Neural progenitor cell (in vitro differentiated cells): ENCODE data around the gene RMI2. TPM values are rescaled to one million over a fixed set of nuclear protein-coding genes. Genes with fewer than 3 reads are reported as not detected.
A peak's percentile ranks its signal among the peaks of the same experiment; 100 is the strongest.

Experiments used
- DNase-seq: peaks from one replicate; pipeline ENCODE4 v3.0.0-alpha.2; 2016; ENCODE audit warnings: low spot score
- H2AFZ ChIP-seq: fragments of 200-600 bp; sonication (generic); replicated peaks from 2 replicates; pipeline ENCODE4 v1.6.1; 2016; ENCODE audit warnings: antibody characterized with exemption
- H3F3A ChIP-seq: fragments of 200-600 bp; sonication (generic); 2 replicates; pipeline ENCODE4 v1.6.1; 2016; ENCODE audit warnings: antibody characterized with exemption, low read depth
- H3K27ac ChIP-seq: fragments of 200-600 bp; sonication (generic); 2 replicates; pipeline ENCODE4 v1.5.1; 2016; ENCODE audit warnings: mild to moderate bottlenecking
- H3K27me3 ChIP-seq: fragments of 200-600 bp; sonication (generic); 2 replicates; pipeline ENCODE4 v1.6.1; 2016; ENCODE audit warnings: mild to moderate bottlenecking, moderate library complexity
- H3K36me3 ChIP-seq: fragments of 200-600 bp; sonication (generic); 2 replicates; pipeline ENCODE4 v1.5.1; 2016
- H3K4me1 ChIP-seq: fragments of 200-600 bp; sonication (generic); 2 replicates; pipeline ENCODE4 v1.6.1; 2016; ENCODE audit warnings: mixed run types
- H3K4me2 ChIP-seq: fragments of 200-600 bp; sonication (generic); 2 replicates; pipeline ENCODE4 v1.6.1; 2016
- H3K4me3 ChIP-seq: fragments of 200-600 bp; sonication (generic); 2 replicates; pipeline ENCODE4 v1.5.1; 2016
- H3K79me2 ChIP-seq: fragments of 200-600 bp; sonication (generic); 2 replicates; pipeline ENCODE4 v1.6.1; 2016; ENCODE audit warnings: low read depth
- H3K9ac ChIP-seq: fragments of 200-600 bp; sonication (generic); 2 replicates; pipeline ENCODE4 v1.6.1; 2016
- H3K9me3 ChIP-seq: fragments of 200-600 bp; sonication (generic); 2 replicates; pipeline ENCODE4 v1.5.1; 2016; ENCODE audit warnings: low read depth
- H4K20me1 ChIP-seq: fragments of 200-600 bp; sonication (generic); 2 replicates; pipeline ENCODE4 v1.6.1; 2016; ENCODE audit warnings: low read depth
- H3K27ac Mint-ChIP-seq: 3 replicates; pipeline ENCODE4 v1.8.0; 2021; ENCODE audit warnings: mixed read lengths
- H3K27me3 Mint-ChIP-seq: 2 replicates; pipeline ENCODE4 v1.8.0; 2022; ENCODE audit warnings: low read depth, mild to moderate bottlenecking, inconsistent platforms, moderate library complexity, mixed read lengths; ENCODE audit not compliant: insufficient read depth
- H3K36me3 Mint-ChIP-seq: 3 replicates; pipeline ENCODE4 v1.8.0; 2021; ENCODE audit warnings: mixed read lengths
- H3K4me1 Mint-ChIP-seq: 3 replicates; pipeline ENCODE4 v1.8.0; 2021; ENCODE audit warnings: mixed read lengths
- H3K4me3 Mint-ChIP-seq: 3 replicates; pipeline ENCODE4 v1.8.0; 2021; ENCODE audit warnings: mild to moderate bottlenecking, moderate library complexity, mixed read lengths
- H3K9me3 Mint-ChIP-seq: 3 replicates; pipeline ENCODE4 v1.8.0; 2020; ENCODE audit warnings: mixed read lengths
- EZH2 ChIP-seq: fragments of 200-600 bp; sonication (generic); IDR thresholded peaks from 2 replicates; pipeline ENCODE4 v1.6.1; 2017; ENCODE audit warnings: antibody characterized with exemption, mild to moderate bottlenecking, moderate library complexity
- EZH2phosphoT487 ChIP-seq: fragments of 200-600 bp; sonication (generic); IDR thresholded peaks from 2 replicates; pipeline ENCODE4 v1.6.1; 2017; ENCODE audit warnings: antibody characterized with exemption
- microRNA-seq: library from miRNA; unstranded; fragments of <30 nt; microRNA quantifications from one replicate; pipeline ENCODE4, GENCODE V29; 2016
- small RNA-seq: library from RNA; depleted of rRNA; stranded (forward); fragments of <200 nt; gene quantifications from one replicate; pipeline ENCODE3, GENCODE V24; 2015
- total RNA-seq: library from RNA; depleted of rRNA; stranded (reverse); fragments of >200 nt; gene quantifications from 2 replicates; pipeline ENCODE4 v1.2.3, GENCODE V29; 2015; ENCODE audit warnings: low replicate concordance
- TF ChIP-seq, protein P1 (sequence below): fragments of 200-600 bp; sonication (generic); IDR thresholded peaks from 2 replicates; pipeline ENCODE4 v1.5.1; 2017; ENCODE audit warnings: antibody characterized with exemption, mild to moderate bottlenecking

Gene RMI2
- total RNA-seq, 1 donor from 2014 or later = 68.6 TPM

- no peaks in the 10 kb centered on the region for H3K27me3 ChIP-seq
- no peak overlapping the region for H3K27ac ChIP-seq
- Mint-ChIP-seq H3K4me3 (no peak overlapping the region), H3K9me3 (no peaks in the 10 kb centered on the region), H3K36me3 (no peaks in the 10 kb centered on the region), H3K4me1 (peaks cover 8% of the 10 kb centered on the region), H3K27me3 (peaks cover 12% of the 10 kb centered on the region), H3K27ac (no peak overlapping the region)
- H3F3A ChIP-seq = no peaks in the 10 kb centered on the region
- H2AFZ ChIP-seq = no peak overlapping the region
- H4K20me1 ChIP-seq = no peaks in the 10 kb centered on the region
- no peak overlapping the region for H3K4me3 ChIP-seq
- H3K9ac ChIP-seq = no peak overlapping the region
- no peak overlapping the region for H3K4me2 ChIP-seq
- no peaks in the 10 kb centered on the region for H3K79me2 ChIP-seq
- no peaks in the 10 kb centered on the region for H3K9me3 ChIP-seq
- H3K36me3 ChIP-seq = no peaks in the 10 kb centered on the region
- TF ChIP-seq, protein P1, sequence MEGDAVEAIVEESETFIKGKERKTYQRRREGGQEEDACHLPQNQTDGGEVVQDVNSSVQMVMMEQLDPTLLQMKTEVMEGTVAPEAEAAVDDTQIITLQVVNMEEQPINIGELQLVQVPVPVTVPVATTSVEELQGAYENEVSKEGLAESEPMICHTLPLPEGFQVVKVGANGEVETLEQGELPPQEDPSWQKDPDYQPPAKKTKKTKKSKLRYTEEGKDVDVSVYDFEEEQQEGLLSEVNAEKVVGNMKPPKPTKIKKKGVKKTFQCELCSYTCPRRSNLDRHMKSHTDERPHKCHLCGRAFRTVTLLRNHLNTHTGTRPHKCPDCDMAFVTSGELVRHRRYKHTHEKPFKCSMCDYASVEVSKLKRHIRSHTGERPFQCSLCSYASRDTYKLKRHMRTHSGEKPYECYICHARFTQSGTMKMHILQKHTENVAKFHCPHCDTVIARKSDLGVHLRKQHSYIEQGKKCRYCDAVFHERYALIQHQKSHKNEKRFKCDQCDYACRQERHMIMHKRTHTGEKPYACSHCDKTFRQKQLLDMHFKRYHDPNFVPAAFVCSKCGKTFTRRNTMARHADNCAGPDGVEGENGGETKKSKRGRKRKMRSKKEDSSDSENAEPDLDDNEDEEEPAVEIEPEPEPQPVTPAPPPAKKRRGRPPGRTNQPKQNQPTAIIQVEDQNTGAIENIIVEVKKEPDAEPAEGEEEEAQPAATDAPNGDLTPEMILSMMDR = no peak
- no peak for TF ChIP-seq EZH2phosphoT487
- no peak for TF ChIP-seq EZH2
- no peaks in the 10 kb centered on the region for H3K4me1 ChIP-seq
- no peak for DNase-seq
These were observed 54.1 kb downstream of the RMI2 start for GRCh38 chr16:11399261-11399831.

DNA sequence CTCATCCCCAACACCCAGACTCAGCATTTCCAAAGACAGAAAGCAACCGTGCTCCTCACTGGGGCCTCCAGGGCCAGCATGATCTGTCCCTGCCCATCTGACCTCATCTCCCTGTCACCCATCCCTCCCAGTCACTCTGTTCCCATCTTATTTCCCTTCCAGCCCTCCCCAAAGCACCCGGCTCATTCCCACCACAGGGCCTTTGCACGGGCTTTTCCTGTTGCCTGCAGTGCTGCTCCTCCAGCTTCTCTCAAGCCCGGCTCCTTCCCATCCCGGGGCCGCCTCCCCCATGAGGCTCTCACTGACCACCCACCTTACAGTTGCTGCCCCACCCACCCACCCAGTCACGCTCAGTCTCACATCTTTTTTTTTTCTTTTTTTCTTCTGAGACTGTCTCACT, 54.8 kb downstream of the RMI2 start:
- H3K9me3 Mint-ChIP-seq = no peaks in the 10 kb centered on the region
- H3K4me1 Mint-ChIP-seq = peaks cover 8% of the 10 kb centered on the region
- H3K4me3 Mint-ChIP-seq = no peak overlapping the region
- Histone ChIP-seq H3K9me3 (no peaks in the 10 kb centered on the region), H3F3A (no peaks in the 10 kb centered on the region), H3K4me2 (no peak overlapping the region), H3K4me3 (no peak overlapping the region), H4K20me1 (no peaks in the 10 kb centered on the region), H3K79me2 (no peaks in the 10 kb centered on the region), H3K27ac (no peak overlapping the region), H3K36me3 (no peaks in the 10 kb centered on the region), H3K9ac (no peak overlapping the region), H3K27me3 (no peaks in the 10 kb centered on the region), H2AFZ (no peak overlapping the region), H3K4me1 (no peaks in the 10 kb centered on the region)
- H3K27ac Mint-ChIP-seq = peak overlapping the region; percentile 15
- TF ChIP-seq EZH2 = no peak
- no peaks in the 10 kb centered on the region for H3K36me3 Mint-ChIP-seq
- peaks cover 14% of the 10 kb centered on the region for H3K27me3 Mint-ChIP-seq
- no peak for DNase-seq

Small RNA genes within 50 kb of the gene (microRNA-seq; reads per million reads assigned to microRNA genes)
- gene MIR548H2 = not detected

Small RNA genes within 50 kb of the gene (small RNA-seq; reads per million reads assigned to genes)
- 0.07 reads per million for gene AC099489.2
- not detected for gene MIR548H2
- gene RF00019 = not detected

Other genes starting within 250 kb of the RMI2 start
- 1.6 and 7.3 TPM in 2 replicates for gene SOCS1, start 89.3 kb upstream of the RMI2 start, total RNA-seq
- gene TNP2, start 76.1 kb upstream of the RMI2 start, total RNA-seq = not detected in 2 replicates
- not detected in 2 replicates for gene PRM3, start 71.8 kb upstream of the RMI2 start, total RNA-seq
- not detected in 2 replicates for gene PRM2, start 69.0 kb upstream of the RMI2 start, total RNA-seq
- gene PRM1, start 64.1 kb upstream of the RMI2 start, total RNA-seq = not detected in 2 replicates
- 42.5 and 50.0 TPM in 2 replicates for gene LITAF, start 241.5 kb downstream of the RMI2 start, total RNA-seq